Measurements from ENCODE around the gene STAG3. TPM values are rescaled to one million over a fixed set of nuclear protein-coding genes. Genes with fewer than 3 reads are reported as not detected.

The STAG3 gene
- total RNA-seq, 4 donors from 2014 or later: 4.2 to 8.2 (median 6.5) TPM

- no peak for DNase-seq (ENCODE audit: low spot score in 2 of 2)
- Histone ChIP-seq H3K4me3 (no peak overlapping the region), H3K27me3 (no peaks in the 10 kb centered on the region), H3K27ac (no peak overlapping the region), H3K9me3 (no peaks in the 10 kb centered on the region), H3K4me1 (peaks cover 0 to 28% (median 15%) of the 10 kb centered on the region in 4 donors), H3K36me3 (peaks cover 0 to 7% (median 0%) of the 10 kb centered on the region in 3 donors)
- TF ChIP-seq EP300 (IDR thresholded peaks at IDR 0.05) (no peak), POLR2A (IDR thresholded peaks at IDR 0.05) (no peak)
- TF ChIP-seq, protein P1, sequence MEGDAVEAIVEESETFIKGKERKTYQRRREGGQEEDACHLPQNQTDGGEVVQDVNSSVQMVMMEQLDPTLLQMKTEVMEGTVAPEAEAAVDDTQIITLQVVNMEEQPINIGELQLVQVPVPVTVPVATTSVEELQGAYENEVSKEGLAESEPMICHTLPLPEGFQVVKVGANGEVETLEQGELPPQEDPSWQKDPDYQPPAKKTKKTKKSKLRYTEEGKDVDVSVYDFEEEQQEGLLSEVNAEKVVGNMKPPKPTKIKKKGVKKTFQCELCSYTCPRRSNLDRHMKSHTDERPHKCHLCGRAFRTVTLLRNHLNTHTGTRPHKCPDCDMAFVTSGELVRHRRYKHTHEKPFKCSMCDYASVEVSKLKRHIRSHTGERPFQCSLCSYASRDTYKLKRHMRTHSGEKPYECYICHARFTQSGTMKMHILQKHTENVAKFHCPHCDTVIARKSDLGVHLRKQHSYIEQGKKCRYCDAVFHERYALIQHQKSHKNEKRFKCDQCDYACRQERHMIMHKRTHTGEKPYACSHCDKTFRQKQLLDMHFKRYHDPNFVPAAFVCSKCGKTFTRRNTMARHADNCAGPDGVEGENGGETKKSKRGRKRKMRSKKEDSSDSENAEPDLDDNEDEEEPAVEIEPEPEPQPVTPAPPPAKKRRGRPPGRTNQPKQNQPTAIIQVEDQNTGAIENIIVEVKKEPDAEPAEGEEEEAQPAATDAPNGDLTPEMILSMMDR (IDR thresholded peaks at IDR 0.05): no peak
- 75 to 76% methylated on average over 6 of the region's 6 CpGs for WGBS, 2 donors
These were observed 14.6 kb upstream of the STAG3 start for GRCh38 chr7:100163006-100163531.

- no peak for DNase-seq (ENCODE audit: low spot score in 2 of 2)
- 87 to 99% methylated on average over 4 to 5 of the region's 5 CpGs for WGBS, 2 donors
- Histone ChIP-seq H3K27ac (no peak overlapping the region), H3K36me3 (peaks cover 0 to 7% (median 0%) of the 10 kb centered on the region in 3 donors), H3K9me3 (no peaks in the 10 kb centered on the region), H3K4me3 (no peak overlapping the region), H3K4me1 (peaks cover 0 to 29% (median 17%) of the 10 kb centered on the region in 4 donors), H3K27me3 (no peaks in the 10 kb centered on the region)
- TF ChIP-seq, protein P1 (IDR thresholded peaks at IDR 0.05): no peak
- TF ChIP-seq EP300 (IDR thresholded peaks at IDR 0.05) (no peak), POLR2A (IDR thresholded peaks at IDR 0.05) (no peak)
These were observed 13.8 kb upstream of the STAG3 start for GRCh38 chr7:100163871-100164270.

DNA sequence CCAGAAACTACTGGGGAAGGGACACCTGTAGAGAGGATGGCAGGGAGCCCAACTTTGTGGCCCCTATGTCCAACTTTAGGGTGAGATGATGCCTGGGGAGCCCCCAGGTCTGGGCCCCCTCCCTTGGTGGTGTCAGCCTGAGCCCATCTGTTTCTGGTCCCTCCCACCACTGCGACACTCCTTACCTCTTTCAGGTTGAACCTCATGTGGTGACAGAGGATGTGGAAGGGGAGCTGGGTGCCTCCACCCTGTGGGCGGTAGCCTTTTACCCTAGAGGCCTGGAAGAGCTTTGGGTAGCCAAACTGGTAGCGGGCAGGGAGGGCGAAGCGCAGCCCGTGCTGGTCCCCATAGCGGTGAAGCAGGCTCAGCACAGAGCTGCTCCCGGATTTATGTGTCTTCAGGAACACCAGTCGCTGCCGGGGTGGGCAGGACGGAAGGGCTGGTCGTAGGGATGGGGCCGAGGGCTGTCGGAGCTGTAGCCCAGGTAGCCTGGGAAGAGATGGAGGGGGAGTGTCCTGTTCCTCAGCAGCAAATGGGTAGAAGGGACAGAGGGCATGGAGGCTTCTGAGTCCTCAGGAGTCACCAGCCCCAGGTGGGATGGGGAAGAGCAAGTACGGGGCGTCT, 11.3 kb upstream of the STAG3 start:
- no peaks in the 10 kb centered on the region for H3K9me3 ChIP-seq
- peaks cover 0 to 40% (median 23%) of the 10 kb centered on the region in 4 donors for H3K4me1 ChIP-seq
- H3K4me3 ChIP-seq: peak overlapping the region in 1 of 4 donors; percentile 2
- H3K27me3 ChIP-seq: peaks cover 0 to 5% of the 10 kb centered on the region in 2 donors
- WGBS, 2 donors: 70 to 83% methylated on average over 16 of the region's 16 CpGs
- no peak for TF ChIP-seq POLR2A (IDR thresholded peaks at IDR 0.05)
- TF ChIP-seq, protein P1 (IDR thresholded peaks at IDR 0.05): no peak
- TF ChIP-seq EP300 (IDR thresholded peaks at IDR 0.05): no peak
- H3K36me3 ChIP-seq: peaks cover 0 to 7% (median 0%) of the 10 kb centered on the region in 3 donors
- no peak overlapping the region for H3K27ac ChIP-seq
- DNase-seq (ENCODE audit: low spot score in 2 of 2): no peak

DNA sequence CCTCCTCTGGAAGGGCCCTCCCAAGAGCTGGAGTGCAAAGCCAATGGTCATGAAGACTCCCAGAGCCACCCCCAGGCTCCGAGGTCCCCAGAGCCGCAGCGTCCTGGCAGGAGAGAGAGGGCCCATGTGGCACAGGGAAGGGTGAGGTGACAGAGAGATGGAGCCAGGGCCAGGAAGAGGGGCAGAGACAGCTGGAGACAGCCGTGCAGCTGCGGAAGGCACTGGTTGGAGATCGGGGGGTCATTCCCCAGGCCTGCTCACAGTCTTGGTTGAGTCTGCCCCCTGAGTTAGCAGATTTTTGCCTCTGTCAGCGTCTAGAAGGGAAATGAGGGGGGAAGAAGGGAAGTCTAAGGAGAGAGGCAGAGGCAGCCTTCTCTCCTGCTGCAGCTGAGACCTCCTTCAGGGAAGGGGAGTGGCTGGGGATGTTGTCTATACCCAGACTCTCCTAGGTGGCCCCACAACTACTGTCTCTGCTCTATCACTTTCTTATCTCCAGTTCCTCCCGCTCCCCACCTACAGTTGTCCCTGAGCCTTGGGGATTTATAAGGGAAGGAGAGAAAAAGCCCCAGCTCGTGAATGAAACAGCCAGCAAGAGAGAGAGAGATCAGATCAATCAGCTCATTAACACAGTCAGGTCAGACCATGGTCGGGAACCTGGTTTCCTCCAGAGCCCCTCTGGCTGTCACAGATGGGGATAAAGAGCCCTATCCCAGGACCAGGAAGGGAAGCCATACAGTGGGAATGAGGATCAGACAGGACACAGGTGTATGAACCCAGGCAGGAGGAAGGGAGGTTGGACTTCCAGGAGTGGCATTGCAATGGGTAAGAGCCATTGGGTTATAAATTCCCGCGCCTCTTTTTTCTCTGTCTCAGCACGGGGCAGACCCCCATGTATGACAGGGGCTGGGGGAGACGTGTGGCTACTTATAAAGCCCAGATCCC, 10.5 kb upstream of the STAG3 start:
- peaks cover 0 to 47% (median 29%) of the 10 kb centered on the region in 4 donors for H3K4me1 ChIP-seq
- peaks cover 0 to 7% (median 0%) of the 10 kb centered on the region in 3 donors for H3K36me3 ChIP-seq
- peak overlapping the region in 3 of 4 donors; percentile 15 to 87 (median 86) for H3K27ac ChIP-seq
- DNase-seq (ENCODE audit: low spot score in 2 of 2): no peak
- TF ChIP-seq EP300 (IDR thresholded peaks at IDR 0.05) (no peak), POLR2A (IDR thresholded peaks at IDR 0.05) (no peak)
- TF ChIP-seq, protein P1 (IDR thresholded peaks at IDR 0.05): no peak
- H3K4me3 ChIP-seq: peak overlapping the region in 2 of 4 donors; percentile 54 to 57
- WGBS, 2 donors: 39 to 41% methylated on average over 14 of the region's 14 CpGs
- no peaks in the 10 kb centered on the region for H3K9me3 ChIP-seq
- peaks cover 0 to 12% of the 10 kb centered on the region in 2 donors for H3K27me3 ChIP-seq
